HG03175 (cell line): ENCODE measurements around the gene MAG.

ENCODE experiments used
- ATAC-seq: cut with Tn5 transposase; IDR thresholded peaks from one replicate; pipeline ENCODE4 v1.9.1; 2021; ENCODE audit warnings: mild to moderate bottlenecking, moderate library complexity; ENCODE audit not compliant: unreplicated experiment

The MAG gene

DNA sequence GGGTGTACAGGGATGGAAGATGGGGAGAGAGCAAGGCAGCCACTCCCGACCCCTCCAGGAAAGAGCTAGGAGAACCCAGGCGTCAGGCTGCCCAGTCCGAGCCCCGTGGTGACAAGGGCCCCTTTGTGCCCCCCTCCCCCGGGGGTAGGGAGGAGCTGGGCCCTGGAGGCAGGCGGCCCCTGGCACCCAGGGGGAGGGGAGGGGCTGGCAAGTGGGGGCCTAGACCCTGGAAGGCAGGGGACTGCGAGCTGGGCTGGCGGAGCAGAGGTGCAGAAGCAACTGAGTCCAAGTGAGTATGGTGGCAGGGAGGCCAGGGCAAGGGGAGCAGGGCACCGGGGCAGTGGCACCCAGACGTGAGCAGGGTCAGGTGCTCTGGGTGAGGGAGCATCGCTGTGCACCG lies at the start of gene MAG:
Gene MAG, plus strand, starts transcription at position 246 of the 400 bp plus-strand sequence. CDS start 3,248 bp downstream, outside the sequence.
- ATAC-seq: no peak

DNA sequence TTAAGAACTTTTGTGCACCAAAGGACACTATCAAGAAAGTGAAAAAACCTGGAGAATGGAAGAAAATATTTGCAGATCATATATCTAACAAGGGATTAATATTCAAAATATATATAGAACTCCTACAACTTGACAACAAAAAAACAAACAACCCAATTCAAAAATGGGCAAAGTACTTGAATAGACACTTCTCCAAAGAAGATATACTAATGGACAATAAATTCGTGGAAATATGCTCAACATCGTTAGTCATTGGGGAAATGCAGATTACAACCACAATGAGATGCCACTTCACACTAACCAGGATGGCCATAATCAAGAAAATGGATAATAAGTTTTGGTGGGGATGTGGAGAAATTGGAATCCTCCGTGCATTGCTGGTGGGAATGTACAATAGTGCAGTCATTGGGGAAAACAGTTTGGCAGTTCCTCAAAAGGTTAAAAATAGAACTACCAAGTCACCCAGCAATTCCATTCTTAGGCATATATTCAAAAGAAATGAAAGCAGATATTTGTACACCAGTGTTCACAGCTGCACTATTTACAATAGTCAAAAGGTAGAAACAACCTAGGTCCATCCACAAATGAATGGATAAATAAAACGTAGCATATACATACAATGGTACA lies 45.4 kb upstream of the MAG start:
- no peak for ATAC-seq

- ATAC-seq: peak; percentile 39
These were observed 44.2 kb upstream of the MAG start for GRCh38 chr19:35247526-35248309.

- ATAC-seq: peak; percentile 80
These were observed 43.4 kb upstream of the MAG start, which contains the start of gene LSR for GRCh38 chr19:35248310-35249145. TSS of gene LSR (plus strand) at chr19:35249002. CDS start at chr19:35249023, 21 bp downstream.

DNA sequence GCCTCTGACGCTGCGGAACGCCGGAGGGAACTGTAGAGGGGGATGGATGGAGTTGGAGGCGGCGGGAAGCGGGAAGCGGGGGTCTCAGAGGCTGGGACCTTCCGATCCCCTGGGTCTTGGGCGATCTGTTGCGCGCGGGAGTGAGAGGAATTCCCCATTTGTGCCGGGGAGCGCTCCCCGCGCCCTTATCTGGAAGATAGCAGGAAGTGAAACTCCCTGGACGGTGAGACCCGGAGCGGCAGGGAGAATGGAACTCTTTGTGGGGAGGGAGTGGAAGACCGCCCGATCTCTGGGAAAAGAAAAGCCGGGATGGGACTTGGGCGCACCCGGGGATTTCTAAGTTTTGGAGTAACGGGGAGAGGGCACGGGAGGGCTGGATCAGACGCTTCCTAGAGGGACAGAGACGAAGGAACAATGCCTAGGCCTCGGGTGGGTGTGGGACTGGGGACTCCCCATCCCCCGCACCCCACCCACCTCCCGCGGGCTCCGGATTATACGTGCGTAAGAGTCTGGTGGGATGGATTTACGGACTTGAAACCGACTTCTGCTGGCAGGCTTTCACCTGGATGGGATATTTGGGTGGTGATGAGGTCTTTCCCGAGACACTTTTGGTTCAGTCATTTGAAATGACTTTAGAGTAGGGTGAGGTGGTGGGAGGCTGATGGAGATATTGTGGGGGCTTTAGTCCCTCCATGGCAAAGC lies 42.7 kb upstream of the MAG start:
- ATAC-seq: no peak

GRCh38 chr19:35249848-35250711 lies 41.9 kb upstream of the MAG start:
- ATAC-seq: no peak

DNA sequence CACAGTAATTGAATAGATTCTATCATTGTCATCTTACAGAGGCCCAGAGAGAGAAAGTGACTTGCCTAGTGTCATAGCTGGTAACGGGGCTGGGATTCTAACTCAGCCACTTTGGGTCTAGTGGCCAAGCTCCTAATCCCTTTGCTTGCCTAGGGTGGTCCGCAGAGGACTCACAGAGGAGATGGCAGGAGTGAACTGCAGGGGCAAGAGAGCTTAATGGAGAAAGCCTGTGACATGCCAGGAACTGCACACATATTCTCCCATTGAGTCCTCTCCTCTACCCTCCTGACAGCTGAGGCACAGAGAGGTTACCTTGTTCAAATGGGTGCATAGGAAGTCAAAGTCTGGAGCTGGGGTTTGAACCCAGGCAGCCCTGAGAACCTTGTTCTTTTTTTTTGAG lies 40.5 kb upstream of the MAG start:
- ATAC-seq: no peak

- ATAC-seq: no peak
These were observed 38.4 kb upstream of the MAG start for GRCh38 chr19:35253316-35254286.

GRCh38 chr19:35254341-35255297 lies 37.3 kb upstream of the MAG start:
- no peak for ATAC-seq

DNA sequence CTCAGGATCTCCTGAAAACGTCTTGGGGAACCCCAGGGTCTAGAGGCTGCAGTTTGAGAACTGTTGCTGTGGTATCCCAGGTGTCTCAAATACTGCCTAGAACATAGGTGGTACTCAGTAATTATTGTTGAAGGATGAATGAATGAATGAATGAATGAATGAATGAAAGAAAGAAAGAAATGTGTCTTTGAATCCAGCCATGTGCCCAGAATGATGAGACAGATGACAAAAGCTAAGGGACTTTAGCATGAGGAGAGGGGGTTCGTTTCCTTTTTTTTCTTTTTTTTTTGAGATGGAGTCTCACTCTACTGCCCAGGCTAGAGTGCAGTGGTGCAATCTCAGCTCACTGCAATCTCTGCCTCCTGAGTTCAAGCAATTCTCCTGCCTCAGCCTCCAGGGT lies 35.4 kb upstream of the MAG start:
- ATAC-seq: no peak

DNA sequence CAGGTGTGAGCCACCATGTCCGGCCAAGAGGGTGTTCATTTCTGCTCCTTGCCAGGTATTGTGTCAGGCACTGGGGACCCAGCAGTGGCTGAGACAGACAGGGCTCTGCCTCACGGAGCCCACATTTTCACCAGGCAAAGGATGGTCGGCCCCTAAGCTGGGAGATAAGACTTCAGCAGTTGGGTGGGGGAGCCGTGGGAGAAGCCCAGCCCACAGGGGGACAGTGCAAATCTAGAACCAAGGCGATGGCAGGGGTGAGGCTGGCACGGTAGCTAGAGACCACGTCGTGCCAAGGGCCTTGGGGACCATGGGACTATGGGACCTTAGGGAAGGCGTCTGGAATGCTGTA lies 34.9 kb upstream of the MAG start:
- no peak for ATAC-seq

- ATAC-seq: no peak
These were observed 31.2 kb upstream of the MAG start for GRCh38 chr19:35260694-35261304.

DNA sequence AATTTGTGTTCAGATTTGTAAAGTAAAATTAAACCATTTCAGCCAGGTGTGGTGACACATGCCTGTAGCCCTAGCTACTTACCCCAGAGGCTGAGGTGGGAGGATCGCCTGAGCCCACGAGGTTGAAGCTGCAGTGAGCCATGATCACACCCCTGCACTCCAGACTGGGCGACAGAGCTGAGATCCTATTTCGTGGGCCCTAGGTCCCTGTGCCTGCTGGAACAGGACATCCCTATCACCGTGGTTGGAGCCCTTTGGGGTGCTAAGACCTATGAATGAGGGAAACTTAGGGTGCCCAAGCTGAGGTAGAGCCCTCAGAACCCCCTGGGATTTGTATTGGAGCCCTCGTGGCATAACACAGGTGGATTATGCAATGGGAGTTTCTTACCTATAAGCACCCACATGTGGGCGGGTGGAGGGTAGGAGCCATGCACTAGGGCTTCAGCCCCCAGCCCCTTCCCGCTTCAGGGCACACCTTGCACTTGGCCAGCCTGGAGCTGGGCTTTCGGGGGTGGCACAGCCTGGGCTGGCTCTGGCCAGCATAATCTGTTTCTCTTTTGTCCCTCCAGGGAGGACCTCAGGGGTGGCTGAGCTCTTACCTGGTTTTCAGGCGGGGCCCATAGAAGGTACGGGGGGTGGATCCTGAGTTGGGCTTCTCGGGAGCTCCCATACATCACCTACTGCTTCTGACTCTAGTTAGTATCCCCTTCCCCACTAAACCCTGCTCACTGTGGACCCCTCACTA lies 30.4 kb upstream of the MAG start:
- no peak for ATAC-seq

GRCh38 chr19:35262101-35262761 lies 29.7 kb upstream of the MAG start:
- ATAC-seq: no peak

DNA sequence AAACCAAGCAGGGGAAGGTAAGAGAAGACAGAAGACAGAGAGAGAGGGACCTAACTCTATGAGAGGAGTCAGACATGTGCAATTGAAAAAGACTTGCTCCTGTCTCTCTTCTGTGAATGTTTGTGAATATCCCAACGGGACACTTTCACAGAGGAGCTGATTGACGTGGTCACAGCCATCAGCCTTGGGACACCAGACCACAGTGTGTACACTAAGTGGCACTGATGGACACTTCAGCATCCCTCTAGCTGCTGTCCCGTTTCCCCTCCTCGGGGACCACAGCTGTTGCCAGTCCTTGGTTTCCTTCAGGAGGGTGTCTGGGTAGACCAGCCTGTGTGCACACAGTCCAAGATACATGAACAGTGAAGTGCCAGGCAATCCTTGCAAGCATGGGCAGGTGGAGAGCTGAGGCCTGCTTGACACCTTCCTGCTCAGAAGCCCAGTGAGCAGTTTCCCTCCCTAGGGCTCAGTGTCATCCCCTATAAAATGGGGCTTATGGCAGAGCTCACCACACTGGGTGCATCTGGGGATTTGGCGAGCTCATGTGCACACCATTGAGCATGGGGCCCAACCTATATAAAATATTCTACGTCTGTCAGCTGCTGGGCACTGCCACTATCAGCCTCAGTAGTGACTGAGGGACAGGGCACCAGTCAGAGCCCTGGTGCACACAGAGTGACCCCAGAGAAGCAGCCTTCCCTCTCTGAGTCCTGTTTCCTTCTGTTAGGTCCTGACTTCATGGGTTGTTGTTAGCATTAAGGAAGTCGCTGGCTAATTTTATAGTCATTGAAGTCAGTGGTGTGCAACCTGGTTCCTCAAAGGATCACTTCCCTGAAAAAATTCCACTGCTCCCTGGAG lies 27.5 kb upstream of the MAG start:
- ATAC-seq: no peak
